ENCODE results near the gene SLC49A3.

The SLC49A3 gene

DNA sequence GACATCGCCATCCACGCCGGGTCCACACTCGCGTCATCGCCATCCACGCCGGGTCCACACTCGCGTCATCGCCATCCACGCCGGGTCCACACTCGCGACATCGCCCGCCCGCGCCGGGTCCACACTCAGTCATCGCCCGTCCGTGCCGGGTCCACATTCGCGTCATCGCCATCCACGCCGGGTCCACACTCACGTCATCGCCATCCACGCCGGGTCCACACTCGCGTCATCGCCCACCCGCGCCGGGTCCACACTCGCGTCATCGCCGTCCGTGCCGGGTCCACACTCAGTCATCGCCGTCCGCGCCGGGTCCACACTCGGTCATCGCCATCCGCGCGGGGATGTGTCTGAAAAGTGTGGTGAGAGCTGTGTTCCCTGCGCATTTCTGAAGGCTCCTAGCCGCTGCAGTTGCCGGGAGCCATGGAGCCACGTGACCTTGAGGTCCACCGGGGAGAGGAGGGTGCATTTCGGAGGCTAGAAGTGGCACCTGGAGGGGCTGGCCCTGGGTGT is 34.0 kb upstream of the SLC49A3 start:
- Histone ChIP-seq H4K20me1 (peaks cover 99 to 100% (median 100%) of the 10 kb centered on the region in 11 experiments), H3K4me3 (no peak overlapping the region), H3K9me3 (replicated peaks in 1 of 11) (no peaks in the 10 kb centered on the region; a peak in 2 of 22 replicates), H3K36me3 (peaks cover 46 to 99% (median 88%) of the 10 kb centered on the region in 11 experiments), H3K4me2 (no peak overlapping the region), H3K9ac (no peak overlapping the region), H3K27me3 (no peaks in the 10 kb centered on the region), H3K4me1 (peaks cover 20 to 55% (median 26%) of the 10 kb centered on the region in 10 experiments), H3K27ac (no peak overlapping the region)
- no peak for TF ChIP-seq Cebpa-rat (IDR thresholded peaks at IDR 0.05)

DNA sequence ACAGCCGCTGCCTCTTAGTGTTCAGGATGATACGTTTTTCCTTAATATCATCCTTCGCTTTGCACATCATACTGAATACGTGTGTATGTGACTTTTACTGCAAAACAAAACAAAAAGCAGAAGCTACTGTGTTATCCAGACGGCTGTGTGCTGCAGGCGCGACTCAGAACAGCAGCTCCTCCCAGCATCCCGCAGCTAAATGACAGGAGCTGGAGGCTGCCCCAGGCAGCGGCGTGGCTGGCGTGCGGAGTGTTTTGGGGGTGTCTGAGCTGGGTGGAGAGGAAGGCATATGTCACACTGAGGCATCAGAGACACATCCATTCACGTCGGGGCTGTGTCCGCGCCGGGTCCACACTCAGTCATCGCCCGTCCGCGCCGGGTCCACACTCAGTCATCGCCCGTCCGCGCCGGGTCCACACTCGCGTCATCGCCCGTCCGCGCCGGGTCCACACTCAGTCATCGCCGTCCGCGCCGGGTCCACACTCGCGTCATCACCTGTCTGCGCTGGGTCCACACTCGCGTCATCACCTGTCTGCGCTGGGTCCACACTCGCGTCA is 33.3 kb upstream of the SLC49A3 start:
- Histone ChIP-seq H3K36me3 (peaks cover 40 to 99% (median 87%) of the 10 kb centered on the region in 11 experiments), H3K4me3 (no peak overlapping the region), H4K20me1 (peaks cover 99 to 100% (median 100%) of the 10 kb centered on the region in 11 experiments), H3K27me3 (no peaks in the 10 kb centered on the region), H3K27ac (no peak overlapping the region), H3K9me3 (replicated peaks in 1 of 11) (no peaks in the 10 kb centered on the region; a peak in 2 of 22 replicates), H3K9ac (no peak overlapping the region), H3K4me1 (peaks cover 23 to 57% (median 31%) of the 10 kb centered on the region in 10 experiments), H3K4me2 (0 out of 22 replicates have a peak overlapping the region, but pooled peaks of 1 of the 11 experiments have one; percentile 24)
- no peak for TF ChIP-seq Cebpa-rat (IDR thresholded peaks at IDR 0.05)

DNA sequence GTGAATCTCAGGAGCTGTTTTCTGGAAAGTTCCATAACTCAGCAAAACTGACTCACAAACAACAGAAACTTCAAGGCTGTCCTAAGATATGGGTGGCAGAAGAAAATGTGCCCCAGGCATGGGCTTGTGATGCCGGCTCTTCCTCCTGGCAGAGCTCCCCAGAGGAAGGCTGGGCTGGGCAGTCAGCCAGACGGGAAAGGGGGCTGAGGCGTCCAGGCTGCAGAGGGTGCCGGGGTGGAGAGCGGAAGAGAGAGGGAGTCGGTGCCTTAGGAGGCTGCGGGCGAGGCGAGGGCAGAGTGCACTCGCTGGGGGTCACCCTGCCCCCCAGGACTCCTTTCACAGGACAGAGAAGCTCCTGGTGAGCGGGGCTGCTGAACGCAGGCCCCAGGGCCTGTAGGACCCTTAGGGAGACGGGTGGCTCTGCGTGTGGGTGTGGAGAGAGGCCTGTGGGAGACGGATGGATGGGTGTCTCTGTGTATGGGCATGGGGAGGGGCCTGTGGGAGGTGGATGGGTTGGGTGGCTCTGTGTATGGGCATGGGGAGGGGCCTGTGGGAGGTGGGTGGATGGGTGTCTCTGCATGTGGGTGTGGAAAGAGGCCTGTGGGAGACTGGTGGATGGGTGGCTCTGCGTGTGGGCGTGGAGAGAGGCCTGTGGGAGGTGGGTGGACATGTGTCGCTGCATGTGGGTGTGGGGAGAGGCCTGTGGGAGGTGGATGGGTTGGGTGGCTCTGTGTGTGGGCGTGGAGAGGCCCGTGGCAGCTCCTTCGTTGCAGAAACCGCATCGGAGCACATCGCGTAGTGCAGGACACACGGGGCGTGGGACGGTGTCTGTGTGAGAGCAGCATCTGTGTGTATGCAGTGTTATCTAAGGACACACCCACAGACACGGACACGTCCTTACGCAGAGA is 32.6 kb upstream of the SLC49A3 start:
- Histone ChIP-seq H3K36me3 (peaks cover 39 to 97% (median 80%) of the 10 kb centered on the region in 11 experiments), H3K27ac (peak overlapping the region in 2 of 11 experiments; percentile 6 to 35; a peak in 3 of 22 replicates)

DNA sequence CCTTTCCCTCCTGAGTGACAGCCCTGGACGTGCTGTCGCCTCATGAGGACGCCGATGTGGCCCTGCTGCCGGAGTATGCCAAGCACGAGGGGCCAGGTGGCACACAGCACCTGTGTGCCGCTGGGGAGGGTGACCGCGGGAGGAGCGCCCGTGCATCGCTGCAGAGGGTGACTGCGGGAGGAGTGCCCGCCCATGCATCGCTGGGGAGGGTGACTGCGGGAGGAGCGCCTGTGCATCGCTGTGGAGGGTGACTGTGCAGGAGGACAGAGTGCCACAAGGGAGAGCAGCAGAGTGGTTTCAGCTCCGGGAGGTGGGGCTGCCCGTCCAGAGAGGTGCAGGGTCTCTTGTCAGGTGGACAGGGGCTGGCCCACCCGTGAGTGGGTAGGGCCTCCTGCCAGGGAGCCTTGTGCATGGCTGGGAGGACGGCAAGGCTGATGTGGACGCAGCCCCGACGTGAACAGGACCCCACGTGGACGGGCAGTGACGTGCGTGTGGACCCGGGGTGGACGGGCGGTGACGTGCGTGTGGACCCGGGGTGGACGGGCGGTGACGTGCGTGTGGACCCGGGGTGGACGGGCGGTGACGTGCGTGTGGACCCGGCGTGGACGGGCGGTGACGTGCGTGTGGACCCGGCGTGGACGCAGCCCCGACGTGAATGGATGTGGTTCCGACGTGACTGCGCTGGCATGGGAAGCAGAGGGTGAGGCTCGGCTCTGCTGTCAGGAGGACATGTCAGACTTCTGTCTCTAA is 31.3 kb upstream of the SLC49A3 start:
- TF ChIP-seq Cebpa-rat (IDR thresholded peaks at IDR 0.05): no peak
- Histone ChIP-seq H3K4me2 (peak overlapping the region in 2 of 11 experiments; percentile 16 to 24; a peak in 1 of 22 replicates), H3K4me3 (no peak overlapping the region), H3K27me3 (no peaks in the 10 kb centered on the region), H3K4me1 (peaks cover 7 to 40% (median 21%) of the 10 kb centered on the region in 10 experiments; a peak in 18 of 20 replicates), H3K9ac (no peak overlapping the region), H3K9me3 (replicated peaks in 1 of 11) (no peaks in the 10 kb centered on the region; a peak in 2 of 22 replicates), H4K20me1 (peaks cover 91 to 100% (median 99%) of the 10 kb centered on the region in 11 experiments), H3K27ac (no peak overlapping the region), H3K36me3 (peaks cover 39 to 87% (median 71%) of the 10 kb centered on the region in 11 experiments)

More for the DNA sequence above, 32.6 kb upstream of the SLC49A3 start:
- peak overlapping the region in 3 of 11 experiments; percentile 9 to 32 (median 24); a peak in 2 of 22 replicates for H3K9ac ChIP-seq
- H3K4me3 ChIP-seq: no peak overlapping the region
- no peak for TF ChIP-seq Cebpa-rat (IDR thresholded peaks at IDR 0.05)
- no peaks in the 10 kb centered on the region for H3K27me3 ChIP-seq
- no peaks in the 10 kb centered on the region; a peak in 2 of 22 replicates for H3K9me3 ChIP-seq (replicated peaks in 1 of 11)
- H3K4me1 ChIP-seq: peaks cover 19 to 51% (median 30%) of the 10 kb centered on the region in 10 experiments
- H4K20me1 ChIP-seq: peaks cover 97 to 100% (median 100%) of the 10 kb centered on the region in 11 experiments
- H3K4me2 ChIP-seq: peak overlapping the region in 3 of 11 experiments; percentile 9 to 32 (median 24); a peak in 2 of 22 replicates

DNA sequence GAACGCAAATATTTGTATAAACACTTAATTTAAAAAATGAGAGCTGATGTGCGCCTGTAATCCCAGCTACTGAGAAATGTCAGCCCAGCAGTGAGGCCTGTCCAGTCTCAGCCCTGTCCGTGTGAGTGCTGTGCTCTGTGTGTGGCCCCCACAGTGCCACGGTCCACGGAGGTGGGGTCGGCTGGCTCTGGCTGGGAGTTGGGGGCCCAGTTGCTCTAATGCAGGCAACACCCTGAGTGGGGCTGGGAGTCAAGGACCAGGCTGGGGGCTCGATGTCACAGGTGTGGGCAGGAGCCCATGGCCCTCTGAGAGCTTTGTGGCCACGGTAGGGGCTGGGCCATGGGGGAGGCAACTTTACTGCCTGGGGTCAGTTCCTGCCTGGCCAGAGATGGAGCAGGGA is 29.5 kb upstream of the SLC49A3 start:
- no peaks in the 10 kb centered on the region for H3K27me3 ChIP-seq
- H3K36me3 ChIP-seq: peaks cover 33 to 87% (median 74%) of the 10 kb centered on the region in 11 experiments
- H3K9ac ChIP-seq: 0 out of 22 replicates have a peak overlapping the region, but pooled peaks of 1 of the 11 experiments have one; percentile 21
- H3K4me3 ChIP-seq: no peak overlapping the region
- no peak overlapping the region for H3K4me2 ChIP-seq
- H3K9me3 ChIP-seq (replicated peaks in 1 of 11): no peaks in the 10 kb centered on the region; a peak in 2 of 22 replicates
- H4K20me1 ChIP-seq: peaks cover 91 to 100% (median 99%) of the 10 kb centered on the region in 11 experiments
- no peak overlapping the region for H3K27ac ChIP-seq
- peaks cover 6 to 40% (median 22%) of the 10 kb centered on the region in 10 experiments; a peak in 15 of 20 replicates for H3K4me1 ChIP-seq
- TF ChIP-seq Cebpa-rat (IDR thresholded peaks at IDR 0.05): no peak

DNA sequence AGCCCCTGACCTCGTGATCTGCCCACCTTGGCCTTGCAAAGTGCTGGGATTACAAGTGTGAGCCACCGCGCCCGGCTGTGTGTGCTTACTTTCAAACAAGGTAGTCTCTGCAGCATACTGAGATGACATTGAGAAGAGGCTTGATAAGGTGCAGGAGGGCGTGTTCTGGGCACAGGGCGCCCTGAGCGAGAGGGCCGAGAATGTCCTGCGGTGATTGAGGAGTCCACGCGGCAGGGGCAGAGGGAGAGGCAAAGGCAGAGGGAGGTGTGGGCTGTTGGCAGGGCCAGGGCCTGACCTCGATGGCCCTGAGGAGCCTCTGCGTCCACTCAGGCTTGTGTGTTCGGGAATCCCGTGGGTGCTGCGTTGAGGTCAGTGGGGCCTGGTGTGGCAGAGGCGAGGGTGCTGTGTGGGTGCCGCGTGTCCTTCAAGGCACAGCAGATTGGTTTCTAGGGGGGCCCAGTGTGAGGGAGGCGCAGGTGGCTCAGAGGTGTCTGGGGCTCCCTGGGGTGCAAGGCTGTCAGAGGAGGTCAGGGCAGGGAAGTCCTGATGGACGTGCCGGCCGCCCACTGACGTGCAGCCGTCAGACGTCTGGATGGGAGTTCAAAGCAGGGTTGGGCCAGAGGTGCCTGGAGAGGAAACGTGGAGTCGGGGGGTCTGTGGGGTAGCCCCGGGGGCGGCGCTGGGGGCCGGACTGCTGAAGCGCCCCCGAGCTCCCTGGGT is 28.8 kb upstream of the SLC49A3 start:
- Histone ChIP-seq H3K9ac (peak overlapping the region in 4 of 11 experiments; percentile 3 to 29 (median 18); a peak in 2 of 22 replicates), H3K36me3 (peaks cover 26 to 87% (median 73%) of the 10 kb centered on the region in 11 experiments), H3K4me1 (peaks cover 6 to 45% (median 25%) of the 10 kb centered on the region in 10 experiments; a peak in 15 of 20 replicates), H3K9me3 (replicated peaks in 1 of 11) (no peaks in the 10 kb centered on the region; a peak in 3 of 22 replicates), H4K20me1 (peaks cover 91 to 100% (median 99%) of the 10 kb centered on the region in 11 experiments), H3K27ac (peak overlapping the region in 2 of 11 experiments; percentile 13 to 55; a peak in 2 of 22 replicates), H3K27me3 (no peaks in the 10 kb centered on the region), H3K4me2 (peak overlapping the region in 3 of 11 experiments; percentile 11 to 37 (median 25); a peak in 3 of 22 replicates), H3K4me3 (no peak overlapping the region)
- TF ChIP-seq Cebpa-rat (IDR thresholded peaks at IDR 0.05): no peak

DNA sequence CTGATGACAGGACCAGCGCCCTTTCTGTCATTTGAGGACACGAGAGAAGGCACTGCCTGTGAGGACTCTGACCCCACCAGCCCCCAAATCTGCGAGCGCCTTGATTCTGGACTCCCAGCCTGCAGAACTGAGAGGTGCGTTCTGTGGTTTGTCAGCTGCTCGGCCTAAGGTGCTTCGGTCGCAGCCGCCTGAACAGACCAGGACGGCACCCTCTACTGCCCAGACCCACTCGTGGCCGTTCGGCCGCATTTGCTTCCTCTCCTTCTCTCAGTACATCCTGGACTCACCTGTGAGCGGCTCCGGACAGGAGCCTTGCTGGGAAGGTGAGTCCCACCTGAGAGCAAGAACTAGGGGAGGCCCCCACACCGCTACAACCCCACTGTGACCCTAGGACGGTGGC is 25.1 kb upstream of the SLC49A3 start:
- H3K4me3 ChIP-seq: no peak overlapping the region
- H3K4me1 ChIP-seq: peaks cover 16 to 51% (median 41%) of the 10 kb centered on the region in 10 experiments; a peak in 19 of 20 replicates
- H3K9ac ChIP-seq: no peak overlapping the region; a peak in 1 of 22 replicates
- no peak overlapping the region for H3K27ac ChIP-seq
- H3K27me3 ChIP-seq: no peaks in the 10 kb centered on the region
- peaks cover 0 to 4% (median 0%) of the 10 kb centered on the region in 11 experiments; a peak in 4 of 22 replicates for H3K9me3 ChIP-seq (replicated peaks in 1 of 11)
- peaks cover 32 to 86% (median 69%) of the 10 kb centered on the region in 11 experiments for H3K36me3 ChIP-seq
- H4K20me1 ChIP-seq: peaks cover 89 to 100% (median 98%) of the 10 kb centered on the region in 11 experiments
- H3K4me2 ChIP-seq: no peak overlapping the region
- no peak for TF ChIP-seq Cebpa-rat (IDR thresholded peaks at IDR 0.05)
